Natural killer cell (primary cell): Measurements from ENCODE around the gene ITPRIPL1. TPM values are rescaled to one million over a fixed set of nuclear protein-coding genes. Genes with fewer than 3 reads are reported as not detected.

ENCODE experiments used
- ATAC-seq, 3 donors: fragments of 150-1000 bp in 2 of 3; fragments of 200-7000 bp in 1 of 3; cut with Tn5 transposase; 1 replicate in 1 of 3; 2 replicates in 2 of 3; pipeline ENCODE4 v1.10.0; 2021; ENCODE audit warnings: mild to moderate bottlenecking in 2 of 3, moderate library complexity in 2 of 3
- DNase-seq, 2 donors: peaks; one replicate each; pipeline versions ENCODE4 v3.0.0 to v3.0.0-alpha.2; 2013 to 2021; ENCODE audit warnings: mixed read lengths in 1 of 2
- H3K27ac ChIP-seq: one replicate; pipeline ENCODE4 v1.5.1; 2013; ENCODE audit warnings: mild to moderate bottlenecking, low read length
- H3K27me3 ChIP-seq: one replicate; pipeline ENCODE4 v1.6.1; 2013; ENCODE audit warnings: low read length; ENCODE audit not compliant: control insufficient read depth, insufficient read depth
- H3K36me3 ChIP-seq: one replicate; pipeline ENCODE4 v1.6.1; 2013; ENCODE audit warnings: low read length; ENCODE audit not compliant: control insufficient read depth, insufficient read depth
- H3K4me1 ChIP-seq: one replicate; pipeline ENCODE4 v1.6.1; 2013; ENCODE audit warnings: low read length; ENCODE audit not compliant: control insufficient read depth, insufficient read depth
- H3K4me3 ChIP-seq: one replicate; pipeline ENCODE4 v1.5.1; 2013; ENCODE audit warnings: low read length
- H3K9me3 ChIP-seq: one replicate; pipeline ENCODE4 v1.6.1; 2013; ENCODE audit warnings: low read length; ENCODE audit not compliant: control insufficient read depth, insufficient read depth
- H3K27ac Mint-ChIP-seq, 2 donors: one replicate each; pipeline ENCODE4 v1.8.0; 2022; ENCODE audit warnings: mild to moderate bottlenecking in 2 of 2, mixed read lengths in 2 of 2, moderate library complexity in 1 of 2
- H3K27me3 Mint-ChIP-seq, 2 donors: one replicate each; pipeline ENCODE4 v1.8.0; 2022; ENCODE audit warnings: low read depth in 2 of 2, mixed read lengths in 2 of 2
- H3K36me3 Mint-ChIP-seq: one replicate; pipeline ENCODE4 v1.8.0; 2022; ENCODE audit warnings: mixed read lengths
- H3K4me1 Mint-ChIP-seq, 2 donors: one replicate each; pipeline ENCODE4 v1.8.0; 2022; ENCODE audit warnings: mixed read lengths in 2 of 2
- H3K4me3 Mint-ChIP-seq: one replicate; pipeline ENCODE4 v1.8.0; 2022; ENCODE audit warnings: mild to moderate bottlenecking, moderate library complexity, mixed read lengths
- H3K9me3 Mint-ChIP-seq, 2 donors: one replicate each; pipeline ENCODE4 v1.8.0; 2022; ENCODE audit warnings: mixed read lengths in 2 of 2
- CTCF ChIP-seq: fragments of 200-600 bp; IDR thresholded peaks from one replicate; pipeline ENCODE4 v1.8.0; 2022; ENCODE audit warnings: antibody characterized with exemption
- WGBS: methylation state at CpG from one replicate; pipeline ENCODE4 v1.1.7; 2013; ENCODE audit warnings: missing lambda C conversion rate; ENCODE audit not compliant: insufficient coverage; 5-methylcytosine and 5-hydroxymethylcytosine counted together
- intact Hi-C: fragments of 100-400 bp; cut with micrococcal nuclease; formaldehyde crosslinking; loops from one replicate; pipeline ENCODE4 v1.14.2; 2022
- total RNA-seq, 4 donors: library from RNA; stranded (reverse); fragments of 120-200 nt in 1 of 4; gene quantifications; one replicate each; pipeline versions ENCODE4 v1.2.3 to v1.2.4, GENCODE V29; 2013 to 2022

ITPRIPL1 gene
- total RNA-seq, 3 donors from 2014 or later (not counting 1 experiment from before 2014, with no cell fraction given), result 14.1 to 28.7 (median 20.5) TPM

GRCh38 chr2:96315400-96316071 lies 9.6 kb upstream of the ITPRIPL1 start:
- Mint-ChIP-seq H3K4me1 (peaks cover 44 to 46% of the 10 kb centered on the region in 2 donors), H3K9me3 (no peaks in the 10 kb centered on the region), H3K27me3 (no peaks in the 10 kb centered on the region), H3K36me3 (no peaks in the 10 kb centered on the region), H3K4me3 (peak overlapping the region; percentile 76), H3K27ac (peak overlapping the region; percentile 88 to 94)
- Histone ChIP-seq H3K36me3 (peaks cover 3% of the 10 kb centered on the region), H3K27ac (peak overlapping the region; percentile 70), H3K27me3 (no peaks in the 10 kb centered on the region), H3K9me3 (no peaks in the 10 kb centered on the region), H3K4me1 (peaks cover 45% of the 10 kb centered on the region), H3K4me3 (no peak overlapping the region)
- TF ChIP-seq CTCF, result no peak
- intact Hi-C loops, result no loop called here
- ATAC-seq, result peak; percentile 63 to 78 (median 68)
- 2% methylated on average over 6 of the region's 7 CpGs for WGBS
- peak; percentile 31 to 46 for DNase-seq

- H3K36me3 ChIP-seq, result no peaks in the 10 kb centered on the region
- ATAC-seq, result no peak
- intact Hi-C loops, result no loop called here
- H3K4me3 Mint-ChIP-seq, result peak overlapping the region; percentile 76
- no peak for TF ChIP-seq CTCF
- H3K4me1 ChIP-seq, result peaks cover 53% of the 10 kb centered on the region
- no peak for DNase-seq
- H3K27me3 Mint-ChIP-seq, result no peaks in the 10 kb centered on the region
- H3K27me3 ChIP-seq, result no peaks in the 10 kb centered on the region
- peaks cover 51 to 61% of the 10 kb centered on the region in 2 donors for H3K4me1 Mint-ChIP-seq
- peak overlapping the region; percentile 88 to 94 for H3K27ac Mint-ChIP-seq
- no peaks in the 10 kb centered on the region for H3K9me3 ChIP-seq
- H3K36me3 Mint-ChIP-seq, result no peaks in the 10 kb centered on the region
- H3K4me3 ChIP-seq, result no peak overlapping the region
- H3K9me3 Mint-ChIP-seq, result no peaks in the 10 kb centered on the region
- H3K27ac ChIP-seq, result no peak overlapping the region
Measured at GRCh38 chr2:96316999-96317398, 8.1 kb upstream of the ITPRIPL1 start.

- Mint-ChIP-seq H3K36me3 (no peaks in the 10 kb centered on the region), H3K27ac (peak overlapping the region; percentile 88 to 94), H3K27me3 (no peaks in the 10 kb centered on the region), H3K4me3 (peak overlapping the region; percentile 47), H3K9me3 (no peaks in the 10 kb centered on the region), H3K4me1 (peaks cover 53 to 62% of the 10 kb centered on the region in 2 donors)
- no peak overlapping the region for H3K27ac ChIP-seq
- H3K27me3 ChIP-seq, result no peaks in the 10 kb centered on the region
- 92% methylated on average over 4 of the region's 4 CpGs for WGBS
- DNase-seq (no peak), ATAC-seq (no peak)
- intact Hi-C loops, result no loop called here
- TF ChIP-seq CTCF, result no peak
- no peaks in the 10 kb centered on the region for H3K36me3 ChIP-seq
- H3K9me3 ChIP-seq, result no peaks in the 10 kb centered on the region
- no peak overlapping the region for H3K4me3 ChIP-seq
- peaks cover 59% of the 10 kb centered on the region for H3K4me1 ChIP-seq
Measured at GRCh38 chr2:96317584-96317997, 7.5 kb upstream of the ITPRIPL1 start.

GRCh38 chr2:96318723-96319122 lies 6.4 kb upstream of the ITPRIPL1 start:
- Mint-ChIP-seq H3K4me3 (peak overlapping the region; percentile 68), H3K27ac (peak overlapping the region; percentile 75 to 89), H3K36me3 (no peaks in the 10 kb centered on the region), H3K9me3 (no peaks in the 10 kb centered on the region), H3K4me1 (peaks cover 60 to 70% of the 10 kb centered on the region in 2 donors), H3K27me3 (no peaks in the 10 kb centered on the region)
- H3K4me1 ChIP-seq, result peaks cover 56% of the 10 kb centered on the region
- no peaks in the 10 kb centered on the region for H3K9me3 ChIP-seq
- H3K27me3 ChIP-seq, result no peaks in the 10 kb centered on the region
- intact Hi-C loops, result no loop called here
- no peak overlapping the region for H3K4me3 ChIP-seq
- DNase-seq, result no peak
- no peak for ATAC-seq
- peak overlapping the region; percentile 25 for H3K27ac ChIP-seq
- no peak for TF ChIP-seq CTCF
- WGBS, result 96% methylated on average over 4 of the region's 4 CpGs
- no peaks in the 10 kb centered on the region for H3K36me3 ChIP-seq
